GM12864 (cell line): ENCODE data around the gene SS18L1.

Experiments
- DNase-seq: peaks from one replicate; pipeline ENCODE4 v3.0.0-alpha.2; 2011; ENCODE audit warnings: low read depth
- H3K4me3 ChIP-seq: 2 replicates; pipeline ENCODE4 v1.5.1; 2011; ENCODE audit warnings: mild to moderate bottlenecking, low read depth, low read length, control low read depth
- TF ChIP-seq, protein P1 (sequence below): IDR thresholded peaks from 2 replicates; pipeline ENCODE4 v1.5.1; 2011; ENCODE audit warnings: low read depth, mild to moderate bottlenecking, moderate library complexity, low read length, control low read depth, inconsistent platforms; ENCODE audit errors: missing control alignments

SS18L1 gene

DNA sequence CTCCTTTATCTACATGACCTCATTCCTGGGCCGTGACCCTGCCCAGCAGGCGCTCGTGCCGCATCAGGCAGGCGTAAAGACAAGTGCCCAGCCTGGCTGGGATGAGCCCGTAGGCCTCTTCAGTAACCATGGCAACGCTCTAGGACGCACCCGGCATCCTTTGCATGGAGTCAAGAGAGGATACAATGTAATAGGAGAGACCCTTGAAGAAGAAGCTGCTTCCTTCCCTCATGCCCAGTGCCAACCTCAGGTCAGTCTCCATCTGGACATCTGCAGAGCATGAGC is 26.3 kb upstream of the SS18L1 start:
- no peak overlapping the region for H3K4me3 ChIP-seq
- no peak for DNase-seq
- TF ChIP-seq, protein P1, sequence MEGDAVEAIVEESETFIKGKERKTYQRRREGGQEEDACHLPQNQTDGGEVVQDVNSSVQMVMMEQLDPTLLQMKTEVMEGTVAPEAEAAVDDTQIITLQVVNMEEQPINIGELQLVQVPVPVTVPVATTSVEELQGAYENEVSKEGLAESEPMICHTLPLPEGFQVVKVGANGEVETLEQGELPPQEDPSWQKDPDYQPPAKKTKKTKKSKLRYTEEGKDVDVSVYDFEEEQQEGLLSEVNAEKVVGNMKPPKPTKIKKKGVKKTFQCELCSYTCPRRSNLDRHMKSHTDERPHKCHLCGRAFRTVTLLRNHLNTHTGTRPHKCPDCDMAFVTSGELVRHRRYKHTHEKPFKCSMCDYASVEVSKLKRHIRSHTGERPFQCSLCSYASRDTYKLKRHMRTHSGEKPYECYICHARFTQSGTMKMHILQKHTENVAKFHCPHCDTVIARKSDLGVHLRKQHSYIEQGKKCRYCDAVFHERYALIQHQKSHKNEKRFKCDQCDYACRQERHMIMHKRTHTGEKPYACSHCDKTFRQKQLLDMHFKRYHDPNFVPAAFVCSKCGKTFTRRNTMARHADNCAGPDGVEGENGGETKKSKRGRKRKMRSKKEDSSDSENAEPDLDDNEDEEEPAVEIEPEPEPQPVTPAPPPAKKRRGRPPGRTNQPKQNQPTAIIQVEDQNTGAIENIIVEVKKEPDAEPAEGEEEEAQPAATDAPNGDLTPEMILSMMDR: no peak

DNA sequence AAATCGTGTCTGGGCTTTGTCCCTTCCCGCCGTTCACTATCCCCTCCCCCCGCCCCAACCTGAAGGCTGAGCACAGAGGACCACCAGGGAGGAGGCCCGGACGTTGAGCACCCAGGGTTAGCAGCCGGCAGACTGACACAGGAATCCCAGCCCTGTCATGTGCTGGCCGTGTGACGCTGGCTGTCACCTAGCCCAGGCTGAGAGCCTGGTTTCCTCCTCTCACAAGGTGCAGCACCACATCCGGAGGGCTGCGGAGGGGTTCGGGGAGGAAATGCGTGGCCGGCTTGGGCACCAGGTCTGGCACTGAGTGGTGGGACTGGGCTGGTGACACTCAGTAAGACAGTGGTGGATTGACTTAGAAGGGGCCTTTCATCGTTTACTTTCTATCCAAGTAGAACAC is 25.9 kb upstream of the SS18L1 start:
- TF ChIP-seq, protein P1: no peak
- DNase-seq: no peak
- no peak overlapping the region for H3K4me3 ChIP-seq

DNA sequence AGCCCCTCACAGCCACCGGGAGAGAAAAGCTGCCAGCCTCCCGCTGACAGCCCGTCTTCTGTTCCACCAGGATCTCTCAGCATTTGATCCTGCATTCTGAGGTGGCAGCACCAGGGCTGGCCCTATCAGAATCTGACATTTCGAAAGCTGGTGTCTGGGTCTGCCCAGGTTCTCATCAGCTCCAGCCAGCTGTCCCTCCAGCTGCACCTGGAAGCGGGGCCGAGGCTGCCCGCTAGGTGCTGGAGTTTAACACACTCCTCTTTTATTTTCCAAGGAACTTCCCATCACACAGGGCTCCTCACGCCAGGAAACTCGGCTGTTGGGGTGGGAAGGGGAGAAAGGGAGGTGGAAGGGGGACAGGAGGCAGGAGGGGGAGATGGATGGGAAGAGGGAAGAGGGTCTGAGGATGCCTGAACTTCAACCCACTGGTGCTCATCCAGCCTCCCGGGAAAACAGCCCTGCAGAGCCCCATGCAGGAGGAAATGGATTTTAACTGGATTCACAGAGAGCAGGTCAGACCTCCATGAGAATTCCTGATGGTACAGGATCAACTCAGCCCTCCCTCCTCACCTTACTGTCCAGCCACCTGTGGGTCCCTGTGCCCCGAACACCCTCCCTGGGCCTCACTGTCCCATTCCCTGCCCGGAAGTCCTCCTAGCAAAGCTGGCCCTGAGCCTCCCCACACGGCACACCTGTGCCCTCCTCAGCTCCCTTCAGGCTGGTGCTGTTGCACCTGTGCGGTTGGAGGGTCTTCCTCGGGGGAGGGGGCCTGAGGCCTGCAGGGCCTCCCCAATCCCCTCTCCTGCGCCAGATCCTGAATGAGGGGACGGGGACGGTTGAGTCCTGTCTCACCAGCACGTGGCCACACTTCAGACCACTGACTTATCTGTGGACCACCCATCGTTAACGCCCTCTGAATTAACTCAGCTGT is 25.2 kb upstream of the SS18L1 start:
- TF ChIP-seq, protein P1: no peak
- no peak overlapping the region for H3K4me3 ChIP-seq
- no peak for DNase-seq

DNA sequence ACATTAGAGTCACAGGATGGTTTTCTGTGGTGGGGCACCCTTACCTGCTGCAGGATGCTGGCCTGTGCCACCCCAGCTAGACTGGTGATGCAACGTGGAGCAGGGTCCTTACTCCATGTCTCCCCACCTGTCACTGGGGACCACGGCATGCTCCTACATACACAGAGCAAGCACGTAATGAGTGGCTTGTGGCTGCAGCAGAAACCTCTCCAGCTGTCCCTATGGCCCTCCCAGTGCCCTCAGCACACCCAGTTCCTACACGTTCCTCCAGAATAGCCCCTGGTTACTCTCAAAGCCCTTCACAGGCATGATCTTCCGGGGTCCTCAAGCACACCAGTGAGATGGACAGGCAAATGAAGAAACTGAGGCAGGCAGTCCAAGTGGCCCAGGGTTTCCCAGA is 24.5 kb upstream of the SS18L1 start:
- TF ChIP-seq, protein P1: no peak
- no peak overlapping the region for H3K4me3 ChIP-seq
- DNase-seq: no peak

DNA sequence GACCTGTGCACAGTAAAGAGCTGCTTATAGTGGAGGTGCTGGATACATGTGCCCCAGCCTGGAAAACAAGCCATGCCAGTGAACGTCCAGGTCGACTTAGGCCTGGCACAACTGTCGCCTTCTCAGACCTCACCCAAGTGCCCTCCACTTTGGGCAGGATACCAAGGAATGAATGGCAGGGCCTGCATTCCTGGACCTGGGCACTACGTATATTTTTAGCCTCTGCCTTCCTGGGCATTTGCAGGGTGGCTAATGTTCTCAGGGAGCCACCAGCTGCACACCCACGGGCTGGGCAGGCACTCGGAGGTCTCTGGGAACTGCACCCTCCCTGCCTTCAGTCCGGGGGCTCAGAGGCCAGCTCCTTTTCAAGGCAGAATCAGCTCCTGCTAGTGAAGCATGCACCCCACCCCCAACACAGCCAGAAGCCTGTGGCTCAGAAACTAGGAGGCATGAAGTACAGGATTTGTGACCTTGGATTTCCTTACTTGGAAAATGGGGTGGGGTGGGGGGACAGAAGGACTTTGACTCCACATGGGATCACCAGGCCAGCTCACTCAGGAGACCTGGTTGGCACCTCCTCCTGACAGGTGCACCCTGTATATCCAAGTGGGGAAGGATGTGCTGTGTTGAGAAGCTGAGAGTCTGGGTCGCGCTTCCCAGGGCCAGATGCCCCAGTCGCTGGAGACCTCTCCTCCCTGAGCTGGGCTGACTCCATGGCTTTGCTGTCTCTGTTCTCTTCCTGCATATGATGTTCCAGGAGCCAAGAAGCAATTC is 23.8 kb upstream of the SS18L1 start:
- no peak overlapping the region for H3K4me3 ChIP-seq
- TF ChIP-seq, protein P1: no peak
- no peak for DNase-seq

DNA sequence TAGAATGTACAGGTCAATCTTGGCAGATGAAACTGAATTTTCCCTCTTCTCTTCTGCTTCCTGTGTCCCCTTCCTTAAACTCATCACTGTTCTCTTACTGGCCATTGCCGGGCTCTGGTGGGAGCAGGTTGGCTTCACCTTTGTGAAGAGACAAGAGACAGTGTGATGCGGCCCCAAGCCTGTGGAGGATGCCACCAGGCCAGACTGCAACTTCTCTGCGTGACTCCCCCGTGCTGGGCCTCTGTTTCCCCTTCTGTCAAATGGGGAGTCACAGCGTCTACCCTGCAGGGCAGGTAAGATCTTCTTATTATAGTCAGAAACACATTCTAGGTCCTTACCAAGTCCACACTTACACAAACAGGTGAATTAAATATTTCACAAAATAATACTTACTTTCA is 23.2 kb upstream of the SS18L1 start:
- no peak overlapping the region for H3K4me3 ChIP-seq
- TF ChIP-seq, protein P1: no peak
- no peak for DNase-seq
